HG03045 (cell line): Measurements from ENCODE around the gene TXLNA.
"Not testable (repeated sequence)": the region's sequence is repeated elsewhere in the genome, so short reads cannot be mapped to it uniquely, and the experiment has no call there.

Source experiments
- ATAC-seq: cut with Tn5 transposase; IDR thresholded peaks from one replicate; pipeline ENCODE4 v1.9.1; 2021; ENCODE audit warnings: mild to moderate bottlenecking, moderate library complexity; ENCODE audit not compliant: unreplicated experiment

The TXLNA gene

GRCh38 chr1:32179443-32180185 lies at the start of gene TXLNA:
TXLNA (plus strand) TSS chr1:32179675; CDS start chr1:32180346, 671 bp downstream.
- peak; percentile 84 for ATAC-seq

GRCh38 chr1:32133950-32134280 lies 45.6 kb upstream of the TXLNA start:
- not testable (repeated sequence) for ATAC-seq

GRCh38 chr1:32137111-32137510 lies 42.4 kb upstream of the TXLNA start:
- no peak for ATAC-seq

- ATAC-seq = no peak
These were observed 40.5 kb upstream of the TXLNA start for GRCh38 chr1:32138965-32139364.

GRCh38 chr1:32142446-32143301 lies 36.8 kb upstream of the TXLNA start:
- no peak for ATAC-seq

GRCh38 chr1:32143302-32143695 lies 36.2 kb upstream of the TXLNA start:
- not testable (repeated sequence) for ATAC-seq

- ATAC-seq = no peak
These were observed 35.4 kb upstream of the TXLNA start for GRCh38 chr1:32144033-32144432.

GRCh38 chr1:32147799-32148198 lies 31.7 kb upstream of the TXLNA start:
- ATAC-seq = not testable (repeated sequence)

GRCh38 chr1:32150847-32151246 lies 28.6 kb upstream of the TXLNA start:
- no peak for ATAC-seq

- no peak for ATAC-seq
These were observed 28.1 kb upstream of the TXLNA start for GRCh38 chr1:32151319-32151787.

GRCh38 chr1:32159189-32159588 lies 20.3 kb upstream of the TXLNA start:
- ATAC-seq = no peak

- ATAC-seq = no peak
These were observed 16.1 kb upstream of the TXLNA start for GRCh38 chr1:32163405-32163804.

- ATAC-seq = not testable (repeated sequence)
These were observed 13.8 kb upstream of the TXLNA start for GRCh38 chr1:32165633-32166032.

GRCh38 chr1:32170991-32171390 lies 8.5 kb upstream of the TXLNA start:
- no peak for ATAC-seq

- no peak for ATAC-seq
These were observed 6.7 kb upstream of the TXLNA start for GRCh38 chr1:32172621-32173245.

GRCh38 chr1:32178380-32179192 lies 889 bp upstream of the TXLNA start:
- no peak for ATAC-seq

- no peak for ATAC-seq
These were observed 357 bp upstream of the TXLNA start for GRCh38 chr1:32179193-32179442.

- ATAC-seq = peak; percentile 15
These were observed 948 bp downstream of the TXLNA start for GRCh38 chr1:32180186-32181060.

- ATAC-seq = no peak
These were observed 1.6 kb downstream of the TXLNA start for GRCh38 chr1:32181065-32181464.

- no peak for ATAC-seq
These were observed 2.1 kb downstream of the TXLNA start for GRCh38 chr1:32181563-32181962.
